ENCODE results near the gene ASTN2. TPM values are rescaled to one million over a fixed set of nuclear protein-coding genes. Genes with fewer than 3 reads are reported as not detected.
A peak's percentile ranks its signal among the peaks of the same experiment; 100 is the strongest.

ASTN2 gene
- total RNA-seq, 1 donor from 2014 or later, result 12.2 TPM

- no peaks in the 10 kb centered on the region for H3K36me3 ChIP-seq (ENCODE audit: control insufficient read depth, insufficient read depth, low read length)
- TF ChIP-seq, protein P1, sequence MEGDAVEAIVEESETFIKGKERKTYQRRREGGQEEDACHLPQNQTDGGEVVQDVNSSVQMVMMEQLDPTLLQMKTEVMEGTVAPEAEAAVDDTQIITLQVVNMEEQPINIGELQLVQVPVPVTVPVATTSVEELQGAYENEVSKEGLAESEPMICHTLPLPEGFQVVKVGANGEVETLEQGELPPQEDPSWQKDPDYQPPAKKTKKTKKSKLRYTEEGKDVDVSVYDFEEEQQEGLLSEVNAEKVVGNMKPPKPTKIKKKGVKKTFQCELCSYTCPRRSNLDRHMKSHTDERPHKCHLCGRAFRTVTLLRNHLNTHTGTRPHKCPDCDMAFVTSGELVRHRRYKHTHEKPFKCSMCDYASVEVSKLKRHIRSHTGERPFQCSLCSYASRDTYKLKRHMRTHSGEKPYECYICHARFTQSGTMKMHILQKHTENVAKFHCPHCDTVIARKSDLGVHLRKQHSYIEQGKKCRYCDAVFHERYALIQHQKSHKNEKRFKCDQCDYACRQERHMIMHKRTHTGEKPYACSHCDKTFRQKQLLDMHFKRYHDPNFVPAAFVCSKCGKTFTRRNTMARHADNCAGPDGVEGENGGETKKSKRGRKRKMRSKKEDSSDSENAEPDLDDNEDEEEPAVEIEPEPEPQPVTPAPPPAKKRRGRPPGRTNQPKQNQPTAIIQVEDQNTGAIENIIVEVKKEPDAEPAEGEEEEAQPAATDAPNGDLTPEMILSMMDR (IDR thresholded peaks at IDR 0.05; ENCODE audit: insufficient read depth, low read length, poor library complexity, severe bottlenecking), result no peak
- no peak overlapping the region for H3K4me3 ChIP-seq (ENCODE audit: low read depth, low read length)
- no peak for DNase-seq (ENCODE audit: low read depth)
- H3K27me3 ChIP-seq (ENCODE audit: control insufficient read depth, insufficient read depth, low read length), result no peaks in the 10 kb centered on the region
These were observed 118.4 kb downstream of the ASTN2 start for GRCh38 chr9:117296453-117296852.

DNA sequence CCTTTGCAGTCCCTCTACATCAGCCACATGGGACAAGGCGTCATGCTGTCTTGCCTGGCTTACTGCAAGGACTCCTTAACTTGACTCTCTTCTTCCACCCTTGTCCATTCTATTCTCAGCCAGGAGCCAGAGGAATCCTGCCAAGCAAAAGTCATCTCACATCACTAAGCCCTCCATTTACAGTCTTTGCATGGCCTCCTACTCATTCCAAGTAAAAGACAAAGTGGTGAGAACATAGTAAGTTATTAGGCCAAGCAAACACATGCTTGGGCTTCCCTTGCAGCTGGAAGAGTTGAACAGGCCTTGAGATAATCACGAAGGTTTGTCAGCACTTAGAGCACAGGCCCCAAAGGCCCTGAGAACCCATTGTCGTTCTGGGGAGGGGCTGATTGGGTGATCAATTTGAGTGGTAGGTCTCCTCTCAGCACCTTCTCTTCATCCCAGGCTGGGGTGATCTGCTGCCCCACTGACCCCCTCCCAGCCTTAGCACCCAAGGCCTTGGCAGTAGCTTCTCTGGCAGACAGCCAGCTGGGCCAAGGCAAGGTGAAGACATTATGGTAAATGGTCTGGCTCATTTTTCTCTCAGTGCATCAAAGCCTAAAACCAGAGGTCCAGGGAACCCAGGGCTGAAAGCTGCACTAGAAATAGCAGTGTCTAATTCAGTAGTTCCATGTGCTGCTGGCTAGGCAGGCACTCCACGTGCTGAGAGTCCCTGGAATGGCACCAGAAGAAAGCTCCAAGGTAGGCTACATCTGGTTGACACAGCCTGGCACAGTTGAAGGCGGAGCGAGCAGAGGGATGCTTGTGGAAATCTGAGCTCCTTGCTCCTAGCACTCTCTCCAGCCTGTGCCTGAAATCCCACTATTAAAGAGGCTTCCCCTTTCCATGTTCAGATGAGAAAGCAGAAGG, 121.4 kb downstream of the ASTN2 start:
- no peaks in the 10 kb centered on the region for H3K27me3 ChIP-seq (ENCODE audit: control insufficient read depth, insufficient read depth, low read length)
- H3K4me3 ChIP-seq (ENCODE audit: low read depth, low read length), result no peak overlapping the region
- TF ChIP-seq, protein P1 (IDR thresholded peaks at IDR 0.05; ENCODE audit: insufficient read depth, low read length, poor library complexity, severe bottlenecking), result no peak
- H3K36me3 ChIP-seq (ENCODE audit: control insufficient read depth, insufficient read depth, low read length), result no peaks in the 10 kb centered on the region
- no peak for DNase-seq (ENCODE audit: low read depth)

- Histone ChIP-seq H3K27me3 (ENCODE audit: control insufficient read depth, insufficient read depth, low read length) (no peaks in the 10 kb centered on the region), H3K36me3 (ENCODE audit: control insufficient read depth, insufficient read depth, low read length) (no peaks in the 10 kb centered on the region), H3K4me3 (ENCODE audit: low read depth, low read length) (no peak overlapping the region)
- DNase-seq (ENCODE audit: low read depth), result peak; percentile 25
- TF ChIP-seq, protein P1 (IDR thresholded peaks at IDR 0.05; ENCODE audit: insufficient read depth, low read length, poor library complexity, severe bottlenecking), result no peak
These were observed 123.8 kb downstream of the ASTN2 start for GRCh38 chr9:117290856-117291622.

DNA sequence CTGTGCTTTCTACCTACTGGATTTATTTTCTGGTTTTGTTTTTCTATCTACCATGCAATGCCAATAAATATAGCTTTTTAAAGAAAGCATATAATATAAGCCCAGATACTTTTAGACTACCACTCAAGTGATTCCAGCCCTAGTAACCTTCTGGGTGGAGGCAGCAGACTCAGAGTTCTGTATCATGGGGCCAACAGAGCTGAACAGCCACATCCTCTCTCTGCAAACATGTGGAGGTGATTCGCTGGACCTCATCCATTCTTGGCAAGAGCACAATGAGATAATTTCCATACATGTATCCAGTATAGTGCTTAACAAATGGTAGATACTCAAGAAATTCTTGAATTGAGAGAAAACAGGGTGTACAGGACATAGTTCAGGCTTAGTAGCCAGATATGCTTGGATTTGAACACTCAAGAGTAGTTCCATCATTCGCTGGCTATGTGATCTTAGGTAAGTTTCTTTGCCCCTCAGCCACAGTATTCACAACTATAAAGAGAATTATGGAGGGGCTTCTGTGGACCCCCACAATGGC, 124.5 kb downstream of the ASTN2 start:
- no peak for DNase-seq (ENCODE audit: low read depth)
- Histone ChIP-seq H3K4me3 (ENCODE audit: low read depth, low read length) (no peak overlapping the region), H3K36me3 (ENCODE audit: control insufficient read depth, insufficient read depth, low read length) (no peaks in the 10 kb centered on the region), H3K27me3 (ENCODE audit: control insufficient read depth, insufficient read depth, low read length) (no peaks in the 10 kb centered on the region)
- TF ChIP-seq, protein P1 (IDR thresholded peaks at IDR 0.05; ENCODE audit: insufficient read depth, low read length, poor library complexity, severe bottlenecking), result no peak

DNA sequence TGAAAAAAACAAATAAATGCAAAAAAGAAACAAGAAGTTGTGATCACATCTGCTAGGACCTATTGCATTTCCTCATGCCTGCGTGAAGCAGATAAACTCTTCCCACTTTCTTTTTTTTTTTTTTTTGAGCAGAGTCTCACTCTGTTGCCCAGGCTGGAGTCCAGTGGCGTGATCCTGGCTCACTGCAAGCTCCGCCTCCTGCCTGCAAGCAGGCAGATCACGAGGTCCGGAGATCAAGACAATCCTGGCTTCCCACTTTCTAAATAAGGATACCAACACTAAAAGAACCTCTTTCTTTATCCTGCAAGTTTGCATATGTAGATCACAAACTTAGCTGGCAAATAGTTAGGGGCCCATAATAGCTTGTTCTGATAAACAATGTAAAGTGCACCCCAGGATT, 128.6 kb downstream of the ASTN2 start:
- H3K4me3 ChIP-seq (ENCODE audit: low read depth, low read length), result no peak overlapping the region
- no peaks in the 10 kb centered on the region for H3K36me3 ChIP-seq (ENCODE audit: control insufficient read depth, insufficient read depth, low read length)
- DNase-seq (ENCODE audit: low read depth), result no peak
- TF ChIP-seq, protein P1 (IDR thresholded peaks at IDR 0.05; ENCODE audit: insufficient read depth, low read length, poor library complexity, severe bottlenecking), result no peak
- H3K27me3 ChIP-seq (ENCODE audit: control insufficient read depth, insufficient read depth, low read length), result no peaks in the 10 kb centered on the region
